Measurements from ENCODE around the gene POLR3F. TPM values are rescaled to one million over a fixed set of nuclear protein-coding genes. Genes with fewer than 3 reads are reported as not detected.

POLR3F gene
- total RNA-seq, 1 donor from 2014 or later = 6.8 TPM

DNA sequence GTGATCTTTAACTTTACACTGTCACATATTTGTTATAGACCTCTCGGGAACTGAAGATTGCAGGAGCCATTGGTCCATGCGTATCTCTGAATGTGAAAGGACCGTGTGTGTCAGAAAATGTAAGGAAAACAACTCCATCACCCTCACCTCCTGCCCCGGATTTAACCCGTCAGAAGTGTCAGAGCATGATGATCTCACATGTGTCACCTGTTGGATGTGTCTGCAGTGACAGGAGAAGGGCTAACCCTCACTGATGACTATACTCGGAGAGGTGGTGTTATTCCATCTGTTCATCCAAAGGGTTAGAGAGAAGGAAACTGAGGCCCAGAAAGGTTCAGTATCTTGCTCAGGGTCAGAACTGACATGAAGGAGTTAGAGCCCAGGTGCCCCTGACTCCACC, 65.4 kb downstream of the POLR3F start:
- no peak for TF ChIP-seq CTCF (conservative IDR thresholded peaks at IDR 0.05; ENCODE audit: low read depth, low read length)
- no peak for DNase-seq (ENCODE audit: low read depth)
- no peak overlapping the region for H3K4me3 ChIP-seq (ENCODE audit: low read depth, low read length)

DNA sequence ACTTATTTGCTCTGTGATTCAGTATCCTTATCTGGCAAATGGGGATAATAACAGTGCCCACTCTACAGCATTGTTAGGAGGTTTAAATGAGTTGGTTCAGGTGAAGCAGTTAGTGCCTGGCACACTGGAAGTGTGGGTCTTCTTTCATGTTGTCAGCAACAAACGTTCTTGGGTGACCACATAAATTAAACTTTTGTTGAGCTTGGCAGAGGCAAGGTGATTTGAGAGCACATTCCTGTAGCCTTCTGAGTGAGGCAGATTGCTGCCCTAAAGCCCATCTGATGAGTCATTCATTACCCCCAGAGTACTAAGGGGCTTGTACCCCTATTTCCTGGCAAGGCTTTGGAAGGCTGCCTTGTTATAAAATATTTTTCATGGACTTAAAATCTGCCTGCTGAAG, 66.3 kb downstream of the POLR3F start:
- DNase-seq (ENCODE audit: low read depth) = no peak
- no peak for TF ChIP-seq CTCF (conservative IDR thresholded peaks at IDR 0.05; ENCODE audit: low read depth, low read length)
- H3K4me3 ChIP-seq (ENCODE audit: low read depth, low read length) = no peak overlapping the region

- H3K4me3 ChIP-seq (ENCODE audit: low read depth, low read length) = no peak overlapping the region
- no peak for DNase-seq (ENCODE audit: low read depth)
- TF ChIP-seq CTCF (conservative IDR thresholded peaks at IDR 0.05; ENCODE audit: low read depth, low read length) = no peak
These were observed 66.9 kb downstream of the POLR3F start for GRCh38 chr20:18533978-18534644.

Other genes with a start within 250 kb of the POLR3F start
- gene ZNF133, start 178.9 kb upstream of the POLR3F start, total RNA-seq = 7.7 and 16.1 TPM in 2 replicates
- 1.3 and 1.4 TPM in 2 replicates for gene DZANK1, start 360 bp upstream of the POLR3F start, total RNA-seq
- 9.3 and 21.1 TPM in 2 replicates for gene RBBP9, start 29.8 kb downstream of the POLR3F start, total RNA-seq
- 50.8 and 69.6 TPM in 2 replicates for gene SEC23B, start 40.5 kb downstream of the POLR3F start, total RNA-seq
- 83.8 and 142 TPM in 2 replicates for gene SMIM26, start 100.0 kb downstream of the POLR3F start, total RNA-seq
- 79.4 and 90.3 TPM in 2 replicates for gene DTD1, start 120.7 kb downstream of the POLR3F start, total RNA-seq